ENCODE data around the gene OR8D2.

OR8D2 gene

GRCh38 chr11:124315052-124315451 lies 4.9 kb downstream of the OR8D2 start:
- Histone ChIP-seq H3K4me2 (ENCODE audit: insufficient read depth, low read length) (no peak overlapping the region), H3K79me2 (ENCODE audit: insufficient read depth, low read length) (no peaks in the 10 kb centered on the region), H3K9ac (ENCODE audit: low read depth, low read length) (no peak overlapping the region), H3K4me3 (ENCODE audit: low read depth in 1 of 2, low read length in 2 of 2) (no peak overlapping the region), H3K27ac (ENCODE audit: low read length) (no peak overlapping the region), H3K9me3 (ENCODE audit: insufficient read depth, low read length, severe bottlenecking) (no peaks in the 10 kb centered on the region), H4K20me1 (ENCODE audit: insufficient read depth, low read length) (no peaks in the 10 kb centered on the region), H3K27me3 (ENCODE audit: insufficient read depth, low read length, poor library complexity) (no peaks in the 10 kb centered on the region), H3K4me1 (ENCODE audit: insufficient read depth, low read length) (no peaks in the 10 kb centered on the region), H3K36me3 (ENCODE audit: insufficient read depth, low read length) (no peaks in the 10 kb centered on the region), H2AFZ (ENCODE audit: low read depth, low read length) (no peak overlapping the region)
- TF ChIP-seq CTCF (IDR thresholded peaks at IDR 0.05; ENCODE audit: borderline replicate concordance, extremely low read depth, low read length, poor library complexity, severe bottlenecking) (no peak), EZH2 (IDR thresholded peaks at IDR 0.05; ENCODE audit: borderline replicate concordance, low read depth, low read length, severe bottlenecking) (no peak)
- DNase-seq = no peak
- ATAC-seq (ENCODE audit: insufficient read depth, low read depth) = no peak

GRCh38 chr11:124313849-124314248 lies 6.1 kb downstream of the OR8D2 start, which contains the start of gene OR8D1:
OR8D1 (minus strand) TSS chr11:124313949; CDS start chr11:124310766, 3,183 bp downstream.
- Histone ChIP-seq H3K4me3 (ENCODE audit: low read depth in 1 of 2, low read length in 2 of 2) (no peak within 1 kb of the TSS), H3K9ac (ENCODE audit: low read depth, low read length) (no peak within 1 kb of the TSS), H2AFZ (ENCODE audit: low read depth, low read length) (no peak within 1 kb of the TSS), H3K36me3 (ENCODE audit: insufficient read depth, low read length) (no peaks in the 10 kb centered on the region), H3K79me2 (ENCODE audit: insufficient read depth, low read length) (no peaks in the 10 kb centered on the region), H3K27ac (ENCODE audit: low read length) (no peak within 1 kb of the TSS), H4K20me1 (ENCODE audit: insufficient read depth, low read length) (no peaks in the 10 kb centered on the region), H3K4me2 (ENCODE audit: insufficient read depth, low read length) (no peak within 1 kb of the TSS), H3K27me3 (ENCODE audit: insufficient read depth, low read length, poor library complexity) (no peaks in the 10 kb centered on the region), H3K9me3 (ENCODE audit: insufficient read depth, low read length, severe bottlenecking) (no peaks in the 10 kb centered on the region), H3K4me1 (ENCODE audit: insufficient read depth, low read length) (no peaks in the 10 kb centered on the region)
- DNase-seq = no peak
- ATAC-seq (ENCODE audit: insufficient read depth, low read depth) = no peak
- TF ChIP-seq CTCF (IDR thresholded peaks at IDR 0.05; ENCODE audit: borderline replicate concordance, extremely low read depth, low read length, poor library complexity, severe bottlenecking) = no peak
- no peak for TF ChIP-seq EZH2 (IDR thresholded peaks at IDR 0.05; ENCODE audit: borderline replicate concordance, low read depth, low read length, severe bottlenecking)

- Histone ChIP-seq H3K79me2 (ENCODE audit: insufficient read depth, low read length) (no peaks in the 10 kb centered on the region), H2AFZ (ENCODE audit: low read depth, low read length) (no peak overlapping the region), H3K4me2 (ENCODE audit: insufficient read depth, low read length) (no peak overlapping the region), H4K20me1 (ENCODE audit: insufficient read depth, low read length) (no peaks in the 10 kb centered on the region), H3K27me3 (ENCODE audit: insufficient read depth, low read length, poor library complexity) (no peaks in the 10 kb centered on the region), H3K9ac (ENCODE audit: low read depth, low read length) (no peak overlapping the region), H3K9me3 (ENCODE audit: insufficient read depth, low read length, severe bottlenecking) (no peaks in the 10 kb centered on the region), H3K4me1 (ENCODE audit: insufficient read depth, low read length) (no peaks in the 10 kb centered on the region), H3K27ac (ENCODE audit: low read length) (no peak overlapping the region), H3K4me3 (ENCODE audit: low read depth in 1 of 2, low read length in 2 of 2) (no peak overlapping the region), H3K36me3 (ENCODE audit: insufficient read depth, low read length) (no peaks in the 10 kb centered on the region)
- DNase-seq = no peak
- ATAC-seq (ENCODE audit: insufficient read depth, low read depth) = no peak
- no peak for TF ChIP-seq CTCF (IDR thresholded peaks at IDR 0.05; ENCODE audit: borderline replicate concordance, extremely low read depth, low read length, poor library complexity, severe bottlenecking)
- no peak for TF ChIP-seq EZH2 (IDR thresholded peaks at IDR 0.05; ENCODE audit: borderline replicate concordance, low read depth, low read length, severe bottlenecking)
Measured at GRCh38 chr11:124313131-124313530, 6.9 kb downstream of the OR8D2 start.

- no peaks in the 10 kb centered on the region for H3K79me2 ChIP-seq (ENCODE audit: insufficient read depth, low read length)
- H3K9ac ChIP-seq (ENCODE audit: low read depth, low read length) = no peak overlapping the region
- H3K27me3 ChIP-seq (ENCODE audit: insufficient read depth, low read length, poor library complexity) = no peaks in the 10 kb centered on the region
- no peak overlapping the region for H3K27ac ChIP-seq (ENCODE audit: low read length)
- no peak overlapping the region for H2AFZ ChIP-seq (ENCODE audit: low read depth, low read length)
- no peak overlapping the region for H3K4me2 ChIP-seq (ENCODE audit: insufficient read depth, low read length)
- H4K20me1 ChIP-seq (ENCODE audit: insufficient read depth, low read length) = no peaks in the 10 kb centered on the region
- H3K4me3 ChIP-seq (ENCODE audit: low read depth in 1 of 2, low read length in 2 of 2) = no peak overlapping the region
- H3K9me3 ChIP-seq (ENCODE audit: insufficient read depth, low read length, severe bottlenecking) = no peaks in the 10 kb centered on the region
- no peaks in the 10 kb centered on the region for H3K4me1 ChIP-seq (ENCODE audit: insufficient read depth, low read length)
- TF ChIP-seq EZH2 (IDR thresholded peaks at IDR 0.05; ENCODE audit: borderline replicate concordance, low read depth, low read length, severe bottlenecking) (no peak), CTCF (IDR thresholded peaks at IDR 0.05; ENCODE audit: borderline replicate concordance, extremely low read depth, low read length, poor library complexity, severe bottlenecking) (no peak)
- no peaks in the 10 kb centered on the region for H3K36me3 ChIP-seq (ENCODE audit: insufficient read depth, low read length)
- ATAC-seq (ENCODE audit: insufficient read depth, low read depth) = no peak
- no peak for DNase-seq
Measured at GRCh38 chr11:124311670-124312069, 8.3 kb downstream of the OR8D2 start.

Data from DND-41 (cell line).